GM21717 (cell line): ENCODE data around the gene PSMB2.
A peak's percentile ranks its signal among the peaks of the same experiment; 100 is the strongest.
"Not testable (repeated sequence)": the region's sequence is repeated elsewhere in the genome, so short reads cannot be mapped to it uniquely, and the experiment has no call there.

ENCODE experiments used
- ATAC-seq: cut with Tn5 transposase; IDR thresholded peaks from one replicate; pipeline ENCODE4 v1.9.1; 2021; ENCODE audit warnings: mild to moderate bottlenecking, moderate library complexity; ENCODE audit not compliant: unreplicated experiment

Gene PSMB2

GRCh38 chr1:35641233-35641866, at the start of gene PSMB2:
Gene PSMB2 (minus strand): TSS chr1:35641526. CDS start chr1:35641432, 94 bp downstream.
- peak; percentile 76 for ATAC-seq

DNA sequence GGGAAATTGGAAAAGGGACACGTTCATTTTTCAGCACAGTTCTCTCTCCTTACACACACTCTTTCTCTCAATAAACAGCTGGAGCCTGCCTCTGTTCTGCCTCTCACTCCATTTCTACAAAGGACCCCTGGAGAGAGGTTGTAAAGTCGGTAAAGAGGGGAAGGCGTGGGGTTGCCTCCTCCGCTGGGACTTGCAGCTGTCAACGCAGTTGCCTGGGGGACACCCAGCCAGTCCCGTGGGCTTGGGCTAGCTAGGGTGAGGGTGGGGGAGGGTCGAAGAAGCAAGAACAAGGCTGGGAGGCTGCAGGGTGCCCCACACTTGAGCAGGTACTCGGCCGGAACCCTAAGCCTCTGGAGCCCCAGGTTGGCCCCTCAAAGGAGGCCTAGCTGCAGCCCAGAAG, 49.8 kb upstream of the PSMB2 start:
- no peak for ATAC-seq

GRCh38 chr1:35690103-35690502, 48.8 kb upstream of the PSMB2 start:
- ATAC-seq = not testable (repeated sequence)

- no peak for ATAC-seq
Observed at GRCh38 chr1:35688161-35688560, 46.8 kb upstream of the PSMB2 start.

GRCh38 chr1:35683012-35683411, 41.7 kb upstream of the PSMB2 start:
- ATAC-seq = no peak

- ATAC-seq = no peak
Observed at GRCh38 chr1:35680271-35680670, 38.9 kb upstream of the PSMB2 start.

DNA sequence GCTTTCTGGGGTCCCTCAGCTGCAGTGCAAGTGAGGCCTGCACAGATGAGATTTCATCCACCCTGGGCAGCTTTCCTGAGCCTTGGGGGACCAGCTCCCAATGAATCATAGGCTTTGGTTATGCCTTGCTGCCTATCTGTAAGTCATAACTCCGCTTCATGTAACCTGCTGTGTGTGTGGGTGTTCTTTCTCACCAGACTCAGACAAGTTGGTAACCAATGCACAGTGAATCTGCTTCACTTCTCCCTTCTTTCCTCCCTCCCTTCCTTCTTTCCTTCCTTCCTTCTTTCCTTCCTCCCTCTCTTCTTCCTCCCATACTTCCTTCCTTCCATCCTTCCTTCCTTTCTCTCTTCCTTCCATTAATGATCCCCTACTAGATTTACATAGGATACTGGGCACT, 34.4 kb upstream of the PSMB2 start:
- no peak for ATAC-seq

DNA sequence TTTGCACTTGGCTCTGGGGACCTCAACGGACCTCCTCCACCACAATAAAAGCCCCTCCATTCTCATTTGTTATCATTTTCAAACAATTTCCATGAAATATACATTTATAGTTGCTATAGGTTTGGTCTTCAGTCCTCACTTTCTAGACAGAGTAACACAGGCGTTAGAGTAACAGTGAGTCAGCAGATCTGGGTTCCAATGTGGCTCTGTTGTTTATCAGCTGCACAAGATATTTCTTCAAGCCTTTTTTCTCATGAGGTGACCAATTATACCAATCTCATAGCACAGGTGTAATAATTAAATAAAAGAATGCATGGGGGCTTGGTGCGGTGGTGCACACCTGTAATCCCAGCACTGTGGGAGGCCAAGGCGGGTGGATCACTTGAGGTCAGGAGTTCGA, 32.8 kb upstream of the PSMB2 start:
- no peak for ATAC-seq

DNA sequence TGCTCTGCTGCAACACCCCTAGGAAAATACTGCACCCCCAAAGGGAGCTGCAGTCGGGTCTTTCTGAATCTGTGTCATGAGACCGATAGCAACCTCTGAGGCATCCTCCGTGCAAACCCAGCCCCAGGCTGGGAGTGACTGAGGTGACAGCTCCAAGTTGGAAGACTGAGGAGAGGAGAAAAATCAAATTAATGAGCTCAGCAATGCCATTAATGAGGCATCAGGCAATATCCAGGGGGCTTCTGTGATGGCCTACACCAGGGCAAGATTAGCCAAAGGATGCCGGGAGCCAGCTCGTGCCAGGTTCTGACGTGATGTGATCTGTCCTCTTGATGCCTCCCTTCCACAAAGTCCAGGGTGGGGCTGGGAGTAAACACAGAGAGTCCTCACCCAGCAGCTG, 30.8 kb upstream of the PSMB2 start:
- ATAC-seq = no peak

DNA sequence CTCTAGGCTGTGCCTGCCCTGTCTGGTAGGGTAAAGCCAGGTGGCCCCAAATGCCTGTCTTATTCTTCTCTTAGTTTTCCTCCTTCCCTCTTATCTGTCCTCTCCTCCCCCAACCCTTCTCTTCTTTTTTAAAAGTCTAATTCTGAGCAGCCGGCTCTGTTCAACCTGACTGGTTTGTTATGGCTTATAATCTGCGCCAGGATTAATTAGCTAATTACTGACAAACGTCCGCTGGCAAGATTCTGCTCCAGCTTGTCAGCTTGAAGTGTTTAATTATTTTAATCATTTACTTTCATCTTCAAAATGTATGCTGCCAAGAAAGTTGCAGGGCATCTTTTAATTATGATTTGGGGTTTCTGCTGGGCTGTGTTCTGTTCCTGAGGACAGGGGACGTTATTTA, 27.2 kb upstream of the PSMB2 start:
- ATAC-seq = no peak

GRCh38 chr1:35666916-35667315, 25.6 kb upstream of the PSMB2 start:
- ATAC-seq = no peak

- ATAC-seq = no peak
Observed at GRCh38 chr1:35666216-35666615, 24.9 kb upstream of the PSMB2 start.

DNA sequence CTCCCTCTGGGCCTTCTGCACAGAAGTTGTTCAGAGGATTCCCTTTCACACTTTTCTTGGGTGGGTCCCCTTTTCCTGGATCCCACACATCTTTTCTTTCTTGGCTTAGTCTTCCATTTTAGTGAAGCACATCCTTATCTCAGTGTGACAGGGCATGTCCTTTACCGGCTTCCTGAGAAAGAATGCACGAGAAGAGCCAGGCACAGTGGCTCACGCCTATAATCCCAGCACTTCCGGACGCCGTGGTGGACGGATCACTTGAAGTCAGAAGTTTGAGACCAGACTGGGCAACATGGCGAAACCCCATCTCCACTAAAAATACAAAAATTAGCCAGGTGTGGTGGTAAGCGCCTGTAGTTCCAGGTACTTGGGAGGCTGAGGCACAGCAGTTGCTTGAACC, 22.1 kb upstream of the PSMB2 start:
- ATAC-seq = no peak

GRCh38 chr1:35661474-35661795, 20.1 kb upstream of the PSMB2 start:
- ATAC-seq = no peak

- ATAC-seq = no peak
Observed at GRCh38 chr1:35660581-35661473, 19.5 kb upstream of the PSMB2 start.

DNA sequence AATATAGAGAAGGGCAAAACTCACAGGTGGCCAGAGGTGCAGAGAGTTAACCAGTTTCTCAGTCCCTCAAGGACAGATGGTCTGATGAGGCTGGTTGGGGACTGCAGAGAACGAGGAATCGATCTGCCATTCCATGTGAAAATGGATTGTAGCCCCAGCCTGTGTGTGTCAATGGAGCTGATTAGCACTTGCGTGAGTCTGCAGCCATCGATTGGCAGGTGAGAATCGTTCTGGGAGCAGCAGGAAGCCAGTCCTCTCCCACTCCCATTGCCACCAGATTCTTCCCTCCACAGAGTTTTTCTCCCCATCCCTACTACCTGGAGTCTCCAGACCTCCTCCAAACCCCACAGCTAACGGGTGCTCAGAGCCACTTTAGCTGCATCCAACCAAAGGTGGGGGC, 18.3 kb upstream of the PSMB2 start:
- no peak for ATAC-seq

- ATAC-seq = no peak
Observed at GRCh38 chr1:35657851-35658250, 16.5 kb upstream of the PSMB2 start.

DNA sequence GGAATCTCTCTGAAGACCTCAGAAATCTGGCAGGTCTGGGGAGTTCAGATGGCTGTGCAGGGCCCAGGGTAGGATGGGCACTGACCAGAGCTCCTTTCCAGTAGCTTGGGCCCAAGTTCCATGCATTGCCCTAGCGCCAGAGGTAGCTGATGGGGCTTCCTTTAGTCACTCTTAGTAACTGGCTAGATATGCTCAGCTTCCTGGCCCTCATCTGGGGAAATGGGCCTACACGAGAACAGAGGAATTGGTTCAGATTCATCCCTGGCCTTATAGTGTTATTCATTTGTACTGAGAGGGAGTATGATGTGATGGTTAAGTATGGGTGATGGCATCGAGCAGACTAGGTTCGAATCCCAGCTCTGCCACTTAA, 15.5 kb upstream of the PSMB2 start:
- ATAC-seq = no peak

DNA sequence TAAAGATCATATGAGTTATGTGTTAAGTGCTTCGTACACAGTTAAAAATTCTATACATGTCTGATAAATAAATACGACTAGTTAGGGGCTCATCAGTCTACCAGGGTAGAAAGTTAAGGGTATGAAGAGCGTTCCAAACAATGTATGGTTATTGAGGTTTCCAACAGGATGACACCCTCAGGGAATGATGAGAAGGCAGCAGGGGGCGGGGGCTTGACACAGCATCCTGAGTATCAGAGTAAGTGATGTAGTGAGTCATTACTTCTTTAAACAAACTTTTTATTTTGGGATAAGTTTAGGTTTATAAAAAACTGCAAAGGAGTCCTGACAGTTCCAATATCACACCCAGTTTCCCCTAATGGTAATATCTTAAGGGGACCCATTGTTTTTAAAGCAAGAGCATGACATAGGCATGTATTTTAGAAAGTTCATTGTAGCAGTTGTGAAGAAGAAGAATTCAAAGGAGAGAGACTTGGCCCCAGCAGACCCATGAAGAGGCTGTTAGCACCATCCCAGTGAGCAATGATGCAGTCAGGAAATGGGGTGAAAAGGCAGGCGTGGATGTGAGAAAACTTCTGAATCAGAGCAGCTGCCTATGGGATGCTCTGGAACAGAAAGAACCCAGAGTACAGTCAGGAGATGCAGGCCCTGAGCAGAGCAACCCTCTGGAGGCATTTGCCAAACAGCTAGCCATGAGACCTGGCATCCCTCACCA, 15.0 kb upstream of the PSMB2 start:
- ATAC-seq = no peak

GRCh38 chr1:35655196-35655595, 13.9 kb upstream of the PSMB2 start:
- no peak for ATAC-seq

DNA sequence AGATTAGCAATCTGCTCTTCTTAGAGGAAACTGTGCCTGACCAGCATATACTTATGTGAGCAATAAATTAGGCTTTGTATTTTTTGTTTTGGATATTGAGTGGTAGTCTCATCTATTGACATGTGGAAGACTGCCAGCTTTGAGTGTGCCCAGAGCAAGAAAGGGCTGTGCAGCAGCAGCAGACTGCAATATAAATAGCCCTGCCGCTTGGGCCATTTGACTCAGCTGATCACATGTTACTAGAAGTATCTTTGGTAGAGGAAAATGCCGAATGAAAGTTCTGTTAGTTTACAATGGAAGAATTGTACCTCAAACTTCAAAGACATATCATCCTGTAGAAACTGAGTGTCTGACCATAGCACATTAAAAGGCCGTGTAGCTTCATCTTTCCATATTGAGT, 9.1 kb upstream of the PSMB2 start:
- ATAC-seq = no peak

- ATAC-seq = no peak
Observed at GRCh38 chr1:35646043-35646442, 4.7 kb upstream of the PSMB2 start.
